ENCODE results near the gene SAFB.

Gene SAFB

DNA sequence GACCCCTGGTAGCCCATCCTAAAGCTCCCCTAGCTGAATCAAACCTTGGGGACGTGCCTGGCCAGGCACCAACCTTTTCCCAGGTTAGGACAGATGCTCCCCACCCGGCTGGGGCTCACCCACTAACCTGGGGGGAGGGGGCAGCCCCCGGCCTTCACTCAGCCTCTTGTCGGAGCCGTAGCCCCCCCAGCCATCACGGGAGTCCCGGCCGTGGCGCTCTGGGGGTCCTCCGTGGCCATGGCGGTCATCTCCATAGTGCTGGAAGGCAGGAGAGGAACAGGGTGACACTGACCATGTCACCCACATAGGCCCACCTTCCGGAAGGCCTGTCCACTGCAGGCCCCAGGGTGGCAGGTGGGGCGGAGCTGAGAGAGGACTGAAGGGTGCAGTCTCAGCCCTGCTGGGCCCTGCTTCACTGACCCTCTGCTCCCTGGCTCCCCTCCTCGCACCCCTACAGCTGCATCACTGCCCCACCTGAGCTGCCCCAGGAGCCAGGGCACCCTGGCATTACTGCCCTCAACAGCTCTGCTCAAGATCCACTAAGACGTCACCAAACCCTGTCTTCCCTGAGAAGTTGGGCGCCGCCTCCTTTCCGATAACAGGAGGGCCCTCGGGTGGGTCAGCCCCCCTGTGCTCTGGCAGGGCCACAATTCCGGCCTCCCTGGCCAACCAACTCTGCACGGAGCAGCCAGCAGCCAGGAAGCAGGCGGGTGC lies 32.6 kb upstream of the SAFB start:
- ATAC-seq (ENCODE audit: low read depth) = no peak
- no peaks in the 10 kb centered on the region for H3K9me3 ChIP-seq (ENCODE audit: severe bottlenecking)
- no peaks in the 10 kb centered on the region for H3K4me1 ChIP-seq (ENCODE audit: insufficient read depth, poor library complexity, severe bottlenecking)
- no peak for DNase-seq (ENCODE audit: low spot score)
- H3K27me3 ChIP-seq (ENCODE audit: insufficient read depth, poor library complexity, severe bottlenecking) = no peaks in the 10 kb centered on the region
- no peak overlapping the region for H3K4me3 ChIP-seq (ENCODE audit: severe bottlenecking)
- H3K36me3 ChIP-seq (ENCODE audit: low read depth) = peaks cover 56% of the 10 kb centered on the region
- TF ChIP-seq, protein P1, sequence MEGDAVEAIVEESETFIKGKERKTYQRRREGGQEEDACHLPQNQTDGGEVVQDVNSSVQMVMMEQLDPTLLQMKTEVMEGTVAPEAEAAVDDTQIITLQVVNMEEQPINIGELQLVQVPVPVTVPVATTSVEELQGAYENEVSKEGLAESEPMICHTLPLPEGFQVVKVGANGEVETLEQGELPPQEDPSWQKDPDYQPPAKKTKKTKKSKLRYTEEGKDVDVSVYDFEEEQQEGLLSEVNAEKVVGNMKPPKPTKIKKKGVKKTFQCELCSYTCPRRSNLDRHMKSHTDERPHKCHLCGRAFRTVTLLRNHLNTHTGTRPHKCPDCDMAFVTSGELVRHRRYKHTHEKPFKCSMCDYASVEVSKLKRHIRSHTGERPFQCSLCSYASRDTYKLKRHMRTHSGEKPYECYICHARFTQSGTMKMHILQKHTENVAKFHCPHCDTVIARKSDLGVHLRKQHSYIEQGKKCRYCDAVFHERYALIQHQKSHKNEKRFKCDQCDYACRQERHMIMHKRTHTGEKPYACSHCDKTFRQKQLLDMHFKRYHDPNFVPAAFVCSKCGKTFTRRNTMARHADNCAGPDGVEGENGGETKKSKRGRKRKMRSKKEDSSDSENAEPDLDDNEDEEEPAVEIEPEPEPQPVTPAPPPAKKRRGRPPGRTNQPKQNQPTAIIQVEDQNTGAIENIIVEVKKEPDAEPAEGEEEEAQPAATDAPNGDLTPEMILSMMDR (IDR thresholded peaks at IDR 0.05; ENCODE audit: poor library complexity, severe bottlenecking) = no peak
- H3K27ac ChIP-seq (ENCODE audit: poor library complexity, severe bottlenecking) = no peak overlapping the region

- Histone ChIP-seq H3K36me3 (ENCODE audit: low read depth) (peaks cover 61% of the 10 kb centered on the region), H3K4me3 (ENCODE audit: severe bottlenecking) (no peak overlapping the region)
- TF ChIP-seq, protein P1 (IDR thresholded peaks at IDR 0.05; ENCODE audit: poor library complexity, severe bottlenecking) = no peak
These were observed 32.1 kb upstream of the SAFB start for GRCh38 chr19:5590865-5591154.

DNA sequence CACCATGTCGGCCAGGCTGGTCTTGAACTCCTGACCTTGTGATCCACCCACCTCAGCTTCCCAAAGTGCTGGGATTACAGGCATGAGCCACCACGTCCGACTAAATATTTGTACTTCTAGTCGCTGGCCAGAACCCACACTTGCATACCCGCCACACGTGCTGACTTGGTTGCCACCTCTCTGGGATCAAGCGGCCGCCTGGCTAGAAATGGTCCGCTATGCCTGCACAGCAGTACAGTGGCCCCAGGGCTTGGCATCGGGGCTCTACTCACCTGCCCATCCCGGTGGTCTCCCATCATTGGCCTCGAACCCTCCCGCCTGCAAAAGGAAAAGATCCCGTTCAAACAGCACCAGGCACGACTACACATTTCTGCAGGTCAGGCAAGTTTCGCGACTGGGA lies 31.4 kb upstream of the SAFB start:
- no peaks in the 10 kb centered on the region for H3K4me1 ChIP-seq (ENCODE audit: insufficient read depth, poor library complexity, severe bottlenecking)
- no peak for ATAC-seq (ENCODE audit: low read depth)
- H3K27me3 ChIP-seq (ENCODE audit: insufficient read depth, poor library complexity, severe bottlenecking) = no peaks in the 10 kb centered on the region
- H3K36me3 ChIP-seq (ENCODE audit: low read depth) = peaks cover 68% of the 10 kb centered on the region
- no peak overlapping the region for H3K27ac ChIP-seq (ENCODE audit: poor library complexity, severe bottlenecking)
- no peaks in the 10 kb centered on the region for H3K9me3 ChIP-seq (ENCODE audit: severe bottlenecking)
- DNase-seq (ENCODE audit: low spot score) = no peak
- H3K4me3 ChIP-seq (ENCODE audit: severe bottlenecking) = no peak overlapping the region
- TF ChIP-seq, protein P1 (IDR thresholded peaks at IDR 0.05; ENCODE audit: poor library complexity, severe bottlenecking) = no peak

More at GRCh38 chr19:5590865-5591154, 32.1 kb upstream of the SAFB start:
- H3K4me1 ChIP-seq (ENCODE audit: insufficient read depth, poor library complexity, severe bottlenecking) = no peaks in the 10 kb centered on the region
- no peak overlapping the region for H3K27ac ChIP-seq (ENCODE audit: poor library complexity, severe bottlenecking)
- DNase-seq (ENCODE audit: low spot score) = no peak
- ATAC-seq (ENCODE audit: low read depth) = no peak
- no peaks in the 10 kb centered on the region for H3K27me3 ChIP-seq (ENCODE audit: insufficient read depth, poor library complexity, severe bottlenecking)
- H3K9me3 ChIP-seq (ENCODE audit: severe bottlenecking) = no peaks in the 10 kb centered on the region

- Histone ChIP-seq H3K4me3 (ENCODE audit: severe bottlenecking) (no peak overlapping the region), H3K36me3 (ENCODE audit: low read depth) (peaks cover 73% of the 10 kb centered on the region), H3K27ac (ENCODE audit: poor library complexity, severe bottlenecking) (no peak overlapping the region), H3K9me3 (ENCODE audit: severe bottlenecking) (no peaks in the 10 kb centered on the region), H3K4me1 (ENCODE audit: insufficient read depth, poor library complexity, severe bottlenecking) (no peaks in the 10 kb centered on the region), H3K27me3 (ENCODE audit: insufficient read depth, poor library complexity, severe bottlenecking) (no peaks in the 10 kb centered on the region)
- TF ChIP-seq, protein P1 (IDR thresholded peaks at IDR 0.05; ENCODE audit: poor library complexity, severe bottlenecking) = no peak
- no peak for ATAC-seq (ENCODE audit: low read depth)
- no peak for DNase-seq (ENCODE audit: low spot score)
These were observed 30.1 kb upstream of the SAFB start for GRCh38 chr19:5592531-5593342.

Data from RWPE2 (cell line).